IPS-15b (cell line): ENCODE measurements around the gene TYW1B.
"Not testable (repeated sequence)": the region's sequence is repeated elsewhere in the genome, so short reads cannot be mapped to it uniquely, and the experiment has no call there.

Experiments used
- H3K27me3 ChIP-seq: one replicate; pipeline ENCODE4 v1.6.1; 2013; ENCODE audit warnings: low read length; ENCODE audit not compliant: control insufficient read depth, insufficient read depth
- H3K36me3 ChIP-seq: one replicate; pipeline ENCODE4 v1.6.1; 2013; ENCODE audit warnings: low read length; ENCODE audit not compliant: control insufficient read depth, insufficient read depth
- H3K4me1 ChIP-seq: one replicate; pipeline ENCODE4 v1.6.1; 2013; ENCODE audit warnings: mild to moderate bottlenecking, low read length; ENCODE audit not compliant: control insufficient read depth, insufficient read depth
- H3K4me3 ChIP-seq: one replicate; pipeline ENCODE4 v1.5.1; 2013; ENCODE audit warnings: low read depth, low read length
- H3K9ac ChIP-seq: one replicate; pipeline ENCODE4 v1.6.1; 2013; ENCODE audit warnings: low read depth, mild to moderate bottlenecking, low read length
- H3K9me3 ChIP-seq: one replicate; pipeline ENCODE4 v1.6.1; 2013; ENCODE audit warnings: mild to moderate bottlenecking, low read length; ENCODE audit not compliant: control insufficient read depth, insufficient read depth

TYW1B gene

GRCh38 chr7:72708371-72709050, 119.5 kb downstream of the TYW1B start:
- H3K4me3 ChIP-seq, H3K27me3 ChIP-seq, H3K9ac ChIP-seq, H3K4me1 ChIP-seq, H3K36me3 ChIP-seq, H3K9me3 ChIP-seq: not testable (repeated sequence)

GRCh38 chr7:72706521-72706920, 121.5 kb downstream of the TYW1B start:
- Histone ChIP-seq H3K9ac (no peak overlapping the region), H3K9me3 (no peaks in the 10 kb centered on the region), H3K4me1 (peaks cover 3% of the 10 kb centered on the region), H3K27me3 (no peaks in the 10 kb centered on the region), H3K4me3 (no peak overlapping the region), H3K36me3 (no peaks in the 10 kb centered on the region)

- not testable (repeated sequence) for H3K9me3 ChIP-seq, H3K36me3 ChIP-seq, H3K4me1 ChIP-seq, H3K9ac ChIP-seq, H3K4me3 ChIP-seq, H3K27me3 ChIP-seq
Observed at GRCh38 chr7:72705693-72706092, 122.3 kb downstream of the TYW1B start.

GRCh38 chr7:72704894-72705293, 123.1 kb downstream of the TYW1B start:
- H3K9ac ChIP-seq, result no peak overlapping the region
- no peaks in the 10 kb centered on the region for H3K36me3 ChIP-seq
- H3K9me3 ChIP-seq, result no peaks in the 10 kb centered on the region
- no peaks in the 10 kb centered on the region for H3K27me3 ChIP-seq
- peaks cover 3% of the 10 kb centered on the region for H3K4me1 ChIP-seq
- no peak overlapping the region for H3K4me3 ChIP-seq

- H3K27me3 ChIP-seq, H3K9me3 ChIP-seq, H3K4me1 ChIP-seq, H3K9ac ChIP-seq, H3K36me3 ChIP-seq, H3K4me3 ChIP-seq: not testable (repeated sequence)
Observed at GRCh38 chr7:72700548-72700947, 127.5 kb downstream of the TYW1B start.

GRCh38 chr7:72697066-72697465, 130.9 kb downstream of the TYW1B start:
- not testable (repeated sequence) for H3K27me3 ChIP-seq, H3K9me3 ChIP-seq, H3K36me3 ChIP-seq, H3K4me3 ChIP-seq, H3K9ac ChIP-seq, H3K4me1 ChIP-seq

GRCh38 chr7:72696643-72697042, 131.4 kb downstream of the TYW1B start:
- not testable (repeated sequence) for H3K36me3 ChIP-seq, H3K9ac ChIP-seq, H3K27me3 ChIP-seq, H3K9me3 ChIP-seq, H3K4me1 ChIP-seq, H3K4me3 ChIP-seq

GRCh38 chr7:72695482-72695881, 132.5 kb downstream of the TYW1B start:
- peaks cover 13% of the 10 kb centered on the region for H3K4me1 ChIP-seq
- H3K36me3 ChIP-seq, H3K9me3 ChIP-seq, H3K4me3 ChIP-seq, H3K27me3 ChIP-seq, H3K9ac ChIP-seq: not testable (repeated sequence)

GRCh38 chr7:72691442-72691841, 136.6 kb downstream of the TYW1B start:
- H3K9me3 ChIP-seq, H3K4me3 ChIP-seq, H3K9ac ChIP-seq, H3K27me3 ChIP-seq, H3K36me3 ChIP-seq: not testable (repeated sequence)
- H3K4me1 ChIP-seq, result peaks cover 22% of the 10 kb centered on the region

GRCh38 chr7:72690177-72690576, 137.8 kb downstream of the TYW1B start:
- H3K4me1 ChIP-seq, result peaks cover 21% of the 10 kb centered on the region
- H3K36me3 ChIP-seq, H3K9ac ChIP-seq, H3K9me3 ChIP-seq, H3K27me3 ChIP-seq, H3K4me3 ChIP-seq: not testable (repeated sequence)

- H3K9ac ChIP-seq, H3K27me3 ChIP-seq, H3K36me3 ChIP-seq, H3K4me3 ChIP-seq, H3K9me3 ChIP-seq: not testable (repeated sequence)
- H3K4me1 ChIP-seq, result peaks cover 19% of the 10 kb centered on the region
Observed at GRCh38 chr7:72689344-72689743, 138.7 kb downstream of the TYW1B start.

GRCh38 chr7:72681211-72681610, 146.8 kb downstream of the TYW1B start:
- not testable (repeated sequence) for H3K36me3 ChIP-seq, H3K4me1 ChIP-seq, H3K27me3 ChIP-seq, H3K4me3 ChIP-seq, H3K9me3 ChIP-seq, H3K9ac ChIP-seq

GRCh38 chr7:72676880-72677279, 151.1 kb downstream of the TYW1B start:
- not testable (repeated sequence) for H3K9me3 ChIP-seq, H3K9ac ChIP-seq, H3K4me1 ChIP-seq, H3K27me3 ChIP-seq, H3K36me3 ChIP-seq, H3K4me3 ChIP-seq
